ENCODE results near the gene MOCS2.
"Not testable (repeated sequence)": the region's sequence is repeated elsewhere in the genome, so short reads cannot be mapped to it uniquely, and the experiment has no call there.

MOCS2 gene, protein sequence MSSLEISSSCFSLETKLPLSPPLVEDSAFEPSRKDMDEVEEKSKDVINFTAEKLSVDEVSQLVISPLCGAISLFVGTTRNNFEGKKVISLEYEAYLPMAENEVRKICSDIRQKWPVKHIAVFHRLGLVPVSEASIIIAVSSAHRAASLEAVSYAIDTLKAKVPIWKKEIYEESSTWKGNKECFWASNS

DNA sequence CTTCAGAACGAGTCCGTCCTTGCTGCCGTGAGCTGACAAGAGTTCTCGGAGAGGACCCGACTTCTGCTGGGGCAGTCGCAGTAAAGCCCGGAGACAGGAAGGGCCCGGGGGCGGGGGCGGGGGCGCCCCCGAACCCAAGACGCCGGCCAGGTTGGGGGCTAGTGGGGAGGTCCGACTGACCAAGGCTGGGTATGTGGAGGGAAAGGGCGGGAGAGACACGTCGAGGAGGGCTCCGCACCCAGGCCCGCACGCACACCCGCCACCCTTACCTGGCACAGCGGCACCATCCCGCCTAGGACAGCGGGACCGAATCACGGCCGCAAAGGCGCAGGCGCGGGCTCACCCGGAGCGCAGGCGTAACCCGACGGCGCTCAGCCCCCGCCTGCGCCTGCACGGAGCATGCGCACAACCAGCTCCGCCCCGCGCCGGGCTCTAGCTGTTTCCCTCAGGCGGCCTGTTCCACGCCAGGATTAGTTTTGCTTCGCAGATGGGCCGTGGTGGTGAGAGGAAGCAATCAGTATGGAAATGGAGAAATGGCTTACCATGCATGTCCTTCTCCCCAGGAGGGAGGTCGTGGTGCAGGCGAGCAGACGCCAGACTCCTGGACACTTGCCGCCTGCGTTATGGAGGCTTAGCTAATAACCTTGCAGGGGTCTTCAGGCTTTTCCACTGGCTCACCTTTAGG is at the start of gene MOCS2:
Gene MOCS2, minus strand, starts transcription at position 315 of the 685 bp plus-strand sequence. CDS start 2,583 bp downstream, outside the sequence.
- DNase-seq (ENCODE audit: low read depth in 4 of 4, low spot score in 1 of 4): peak; percentile 71 to 85 (median 80)

DNA sequence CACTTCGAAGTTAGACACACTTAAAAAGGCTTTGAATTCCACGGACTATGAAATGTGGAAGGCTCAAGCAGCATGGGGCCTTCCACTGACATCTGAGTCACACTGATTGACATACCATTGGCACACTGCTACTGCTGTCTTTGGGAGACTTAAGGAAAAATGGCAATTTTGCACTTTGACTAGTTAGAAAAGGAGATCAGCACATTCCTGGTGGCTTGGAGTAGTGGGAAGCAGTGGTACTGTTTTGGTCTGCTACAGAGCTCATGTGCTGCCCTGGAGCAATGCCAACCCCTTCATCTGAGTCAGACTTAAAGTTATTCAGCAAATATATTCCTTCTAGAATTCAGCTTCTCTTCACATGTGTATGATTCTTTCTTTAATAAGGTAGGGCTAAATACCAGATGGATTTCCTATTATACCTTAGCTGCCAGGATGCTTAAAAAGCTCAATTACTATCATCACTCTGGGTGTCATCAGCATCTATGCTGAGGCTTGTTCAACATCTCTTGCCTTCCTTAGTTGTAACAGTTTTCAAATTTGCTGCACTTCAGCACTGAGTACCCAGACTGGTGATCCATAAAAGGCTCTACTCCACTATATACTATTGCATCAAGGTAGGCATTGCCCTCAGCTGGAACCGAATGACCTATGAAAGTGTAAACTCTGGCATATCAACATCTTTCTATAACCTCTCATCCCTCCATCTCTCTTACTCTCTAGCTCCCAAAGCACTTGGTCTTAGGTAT is 42.3 kb upstream of the MOCS2 start:
- no peak for DNase-seq (ENCODE audit: low read depth in 4 of 4, low spot score in 1 of 4)

DNA sequence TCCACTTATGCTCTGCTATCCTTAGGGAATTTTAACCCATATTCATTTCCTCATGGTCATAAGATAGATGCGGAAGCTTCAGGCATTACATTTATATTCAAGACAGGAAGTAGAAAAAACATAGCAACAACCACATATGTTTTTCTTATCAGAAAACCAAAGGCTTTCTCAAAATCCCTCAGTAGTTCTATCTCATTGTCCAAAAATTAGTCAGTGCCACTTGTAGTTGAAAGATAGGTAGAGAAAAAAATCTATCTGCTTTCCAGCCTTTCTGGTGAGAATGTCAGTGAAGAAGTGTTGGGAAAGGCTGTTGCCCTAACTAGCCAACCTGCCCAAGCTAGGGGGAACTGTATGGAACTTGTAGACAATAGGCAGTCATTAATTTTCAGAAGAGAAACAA is 23.5 kb upstream of the MOCS2 start:
- DNase-seq (ENCODE audit: low read depth in 4 of 4, low spot score in 1 of 4): no peak

DNA sequence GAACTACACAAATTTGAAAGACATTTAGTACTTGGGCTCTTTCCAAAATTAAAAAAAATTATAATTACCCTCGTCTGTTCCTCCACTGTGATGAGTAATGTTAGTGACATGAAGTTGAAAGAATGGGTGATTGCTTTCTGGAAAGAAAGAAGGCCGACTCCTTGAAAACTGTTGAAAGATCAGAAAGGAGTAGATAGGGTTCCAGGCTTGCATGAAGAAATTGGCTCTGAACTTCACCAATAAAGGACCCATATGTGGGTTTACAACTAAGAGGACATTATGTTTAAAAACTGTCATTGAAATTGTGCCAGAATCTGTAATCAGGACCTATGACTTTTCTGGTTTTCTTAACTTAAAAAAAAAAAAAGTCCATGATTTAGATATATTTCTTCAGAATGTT is 20.7 kb upstream of the MOCS2 start:
- DNase-seq (ENCODE audit: low read depth in 4 of 4, low spot score in 1 of 4): no peak

DNA sequence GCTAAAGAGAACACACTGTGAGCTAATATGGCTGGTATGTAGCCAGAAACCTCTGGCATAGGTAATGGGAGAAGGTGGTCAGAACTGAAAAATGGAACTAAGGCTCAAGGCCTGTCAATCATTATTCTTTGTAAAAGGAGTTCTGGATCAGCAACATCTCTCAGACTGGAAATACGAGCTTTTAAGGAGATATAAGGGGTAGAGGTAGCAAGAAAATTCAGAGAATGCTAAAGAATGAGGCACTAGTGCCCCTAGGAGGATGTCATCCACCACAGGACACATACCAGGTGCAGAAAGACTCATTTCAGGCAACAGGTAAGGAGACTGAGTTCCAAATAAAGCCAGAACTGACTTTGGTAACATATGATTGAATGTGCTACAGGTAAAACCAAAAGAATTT is 18.9 kb upstream of the MOCS2 start:
- no peak for DNase-seq (ENCODE audit: low read depth in 4 of 4, low spot score in 1 of 4)

DNA sequence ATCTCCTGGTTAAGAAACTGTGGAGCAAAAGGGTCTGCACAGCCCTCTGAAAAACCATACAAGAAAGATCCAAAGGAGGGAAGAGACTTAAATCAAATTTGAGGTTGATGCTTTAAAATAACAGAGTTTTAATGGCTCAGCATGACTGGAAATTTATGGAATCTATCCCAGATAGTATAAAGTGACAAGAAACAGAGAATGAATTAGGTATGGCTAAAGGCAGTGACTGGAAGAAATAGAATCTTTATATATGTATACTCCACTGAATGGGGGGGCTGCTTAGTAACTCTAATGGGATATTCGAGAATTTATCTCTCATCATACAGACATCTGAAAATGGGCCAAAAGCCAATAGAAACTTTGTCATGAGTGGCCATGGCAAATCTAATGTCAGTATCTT is 17.6 kb upstream of the MOCS2 start:
- no peak for DNase-seq (ENCODE audit: low read depth in 4 of 4, low spot score in 1 of 4)

DNA sequence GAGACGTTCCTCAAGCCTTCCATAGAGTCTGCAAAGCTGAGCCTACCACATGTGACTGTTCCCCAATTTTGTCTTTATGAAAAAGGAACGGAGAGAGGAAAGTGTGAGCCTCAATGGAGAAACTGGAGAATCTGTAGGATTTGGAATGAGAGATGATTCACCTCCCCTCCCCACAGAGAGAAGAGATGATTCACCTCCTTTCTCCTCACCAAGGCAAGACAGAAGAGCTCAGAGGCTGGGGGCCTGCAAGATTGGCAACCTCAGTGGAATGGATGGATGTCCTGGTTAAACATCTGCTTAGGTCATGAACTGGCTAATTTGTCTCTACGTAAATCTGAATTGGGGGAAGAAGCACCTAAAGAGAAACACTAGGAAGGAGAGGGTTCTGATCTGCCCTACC is 17.0 kb upstream of the MOCS2 start:
- DNase-seq (ENCODE audit: low read depth in 4 of 4, low spot score in 1 of 4): no peak

DNA sequence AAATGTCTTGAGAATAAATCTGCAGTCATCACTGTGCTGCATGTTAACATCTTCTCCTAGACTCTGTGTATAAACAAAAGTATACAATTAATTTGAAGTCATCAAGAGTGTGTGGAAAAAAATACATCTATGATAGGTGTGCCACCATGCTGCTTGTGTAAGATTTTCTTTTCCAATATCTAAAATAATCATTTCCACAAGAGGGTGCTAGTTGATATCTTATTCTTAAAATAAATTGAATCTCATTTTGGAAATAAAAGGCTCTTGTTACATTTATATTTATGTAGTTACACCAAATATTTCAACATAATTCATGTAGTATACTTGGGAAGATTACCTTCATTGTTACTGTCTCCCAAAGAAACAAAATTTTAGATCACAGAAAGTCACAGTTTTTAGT is 14.1 kb upstream of the MOCS2 start:
- DNase-seq (ENCODE audit: low read depth in 4 of 4, low spot score in 1 of 4): no peak

DNA sequence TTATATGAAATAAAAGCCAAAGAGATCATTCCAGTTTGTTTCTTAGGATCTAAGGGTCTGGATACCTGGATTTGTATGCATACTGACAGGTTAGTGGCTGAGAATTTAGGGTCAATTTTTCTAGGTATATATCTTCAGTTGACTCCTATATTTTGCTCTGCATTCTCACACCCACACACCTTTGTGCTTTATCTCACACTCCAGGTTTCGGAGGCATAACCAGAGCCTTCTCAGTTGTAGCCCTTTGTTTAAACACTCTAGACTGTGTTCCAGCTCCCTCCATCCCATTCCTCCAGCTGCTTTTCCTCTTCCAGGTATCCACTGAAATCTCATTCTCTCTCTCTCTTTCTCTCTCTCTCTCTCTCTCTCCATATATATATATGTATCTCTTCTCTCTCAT is 10.6 kb upstream of the MOCS2 start:
- DNase-seq (ENCODE audit: low read depth in 4 of 4, low spot score in 1 of 4): no peak

DNA sequence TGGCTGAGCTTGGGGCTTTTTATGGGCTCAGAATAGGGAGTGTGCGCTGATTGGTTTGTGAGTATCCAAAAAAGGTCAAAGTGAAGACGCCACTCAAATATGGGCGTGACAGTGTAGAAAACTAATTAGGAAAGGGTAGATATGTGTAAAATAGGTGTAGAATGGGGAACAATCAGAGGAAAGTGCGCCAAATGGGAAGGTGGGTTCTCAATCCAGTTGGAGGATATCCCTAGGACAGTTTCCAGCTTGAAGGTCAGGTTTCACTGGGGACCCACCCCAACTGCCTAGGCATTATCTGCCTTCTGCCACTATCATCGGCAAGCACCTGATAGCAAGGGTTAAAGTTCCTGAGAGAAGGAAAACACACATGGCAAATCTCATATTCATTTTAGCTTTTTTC is 9.3 kb upstream of the MOCS2 start:
- DNase-seq (ENCODE audit: low read depth in 4 of 4, low spot score in 1 of 4): no peak

DNA sequence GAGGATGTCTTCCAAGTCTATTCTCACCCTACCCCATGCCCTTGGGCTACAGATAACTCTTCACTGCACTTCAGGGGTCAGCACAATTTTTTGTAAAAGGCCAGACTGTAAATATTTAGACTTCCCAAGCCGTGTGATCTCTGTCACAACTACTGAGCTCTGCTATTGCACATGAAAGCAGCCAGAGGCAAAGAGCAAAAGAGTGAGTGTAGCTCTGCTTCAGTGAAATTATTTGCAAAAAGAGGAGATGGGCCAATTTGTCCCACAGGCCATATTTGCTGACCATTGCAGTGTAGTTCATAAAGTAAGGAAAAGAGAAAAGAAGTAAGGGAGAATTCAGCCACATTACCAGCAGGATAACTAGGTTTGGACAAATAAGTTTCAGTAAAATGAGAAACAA is 7.0 kb upstream of the MOCS2 start:
- DNase-seq (ENCODE audit: low read depth in 4 of 4, low spot score in 1 of 4): no peak

DNA sequence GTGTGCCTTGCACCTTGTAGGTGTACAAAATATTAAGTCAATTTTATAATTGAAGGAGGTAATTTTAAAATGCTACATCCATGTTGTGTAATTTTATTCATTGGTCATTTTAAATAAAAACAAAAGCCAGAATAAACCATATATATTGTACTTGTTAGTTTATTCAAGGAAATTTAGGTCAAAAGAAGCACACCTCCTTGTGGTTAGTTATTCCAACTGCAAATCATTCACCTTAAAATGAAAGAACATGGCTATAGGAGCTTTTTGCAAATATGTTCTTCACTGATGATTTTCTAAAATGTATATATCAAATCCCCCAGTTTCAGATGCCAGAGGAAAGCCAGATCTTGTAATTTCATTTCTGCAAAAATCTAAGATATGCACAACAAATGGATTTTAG is 5.4 kb upstream of the MOCS2 start:
- no peak for DNase-seq (ENCODE audit: low read depth in 4 of 4, low spot score in 1 of 4)

DNA sequence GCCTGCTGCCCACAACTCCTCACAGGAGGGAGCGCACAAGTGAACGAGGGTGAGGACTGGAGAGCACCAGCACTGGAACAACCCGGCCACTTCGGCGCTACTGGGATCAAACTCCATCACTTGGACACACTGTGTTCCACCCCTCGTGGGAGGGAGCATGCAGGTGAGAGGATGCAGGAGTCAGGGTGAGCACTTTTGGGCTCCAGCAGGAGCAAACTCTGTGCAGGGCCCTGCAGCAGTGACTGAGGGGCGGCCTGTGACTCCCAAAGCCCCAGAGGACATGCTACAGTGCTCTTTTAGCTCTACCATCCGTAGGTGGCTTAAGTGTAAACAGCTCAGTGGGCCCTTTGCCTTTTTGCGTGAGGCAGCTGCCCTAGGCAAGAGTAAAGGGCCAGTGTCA is 4.4 kb upstream of the MOCS2 start:
- no peak for DNase-seq (ENCODE audit: low read depth in 4 of 4, low spot score in 1 of 4)

DNA sequence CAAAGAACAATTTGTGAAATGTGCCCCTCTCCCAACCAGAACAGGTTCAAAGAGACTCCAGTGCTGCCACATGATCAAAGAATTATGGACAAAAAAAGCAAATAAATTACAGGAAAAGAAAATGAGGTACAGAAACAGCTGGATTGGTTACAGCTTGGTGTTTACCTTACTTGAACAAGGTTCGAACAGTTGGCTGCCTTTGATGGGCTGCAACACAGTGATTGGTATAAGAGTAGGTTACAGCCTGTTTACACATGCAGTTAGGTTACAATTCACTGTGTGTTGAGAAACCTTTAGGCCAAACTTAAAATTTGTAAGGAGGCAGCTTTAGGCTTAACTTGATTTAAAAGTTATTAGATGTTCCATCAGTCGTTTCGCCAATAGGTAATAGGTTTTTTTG is 3.4 kb upstream of the MOCS2 start:
- DNase-seq (ENCODE audit: low read depth in 4 of 4, low spot score in 1 of 4): no peak

DNA sequence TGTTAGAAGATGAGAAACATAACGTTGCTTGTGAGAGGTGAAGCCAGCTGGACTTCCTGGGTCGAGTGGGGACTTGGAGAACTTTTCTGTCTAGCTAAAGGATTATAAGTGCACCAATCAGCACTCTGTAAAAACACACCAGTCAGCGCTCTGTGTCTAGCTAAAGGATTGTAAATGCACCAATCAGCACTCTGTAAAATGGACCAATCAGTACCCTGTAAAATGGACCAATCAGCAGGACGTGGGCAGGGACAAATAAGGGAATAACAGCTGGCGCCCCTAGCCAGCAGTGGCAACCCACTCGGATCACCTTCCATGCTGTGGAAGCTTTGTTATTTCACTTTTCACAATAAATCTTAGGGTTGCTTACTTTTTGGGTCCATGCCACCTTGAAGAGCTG is 2.8 kb upstream of the MOCS2 start:
- not testable (repeated sequence) for DNase-seq (ENCODE audit: low read depth in 4 of 4, low spot score in 1 of 4)

DNA sequence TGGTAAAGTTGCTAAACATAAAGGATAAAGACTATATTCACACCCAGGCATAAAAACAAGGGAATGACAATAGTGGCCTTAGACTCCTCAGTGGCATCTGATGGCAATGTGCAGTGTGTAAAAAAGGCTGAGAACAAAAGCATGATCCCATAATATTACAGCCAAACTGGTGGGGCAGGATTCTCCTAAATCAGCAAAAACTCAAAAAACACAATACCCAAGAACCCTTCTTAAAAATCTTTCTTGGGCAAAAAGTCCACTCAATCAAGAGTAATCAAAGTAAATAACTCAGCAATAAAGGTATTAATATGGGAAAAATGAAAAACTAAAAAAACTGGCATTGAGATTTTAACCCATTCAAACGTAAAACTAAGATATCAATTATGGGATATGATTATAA is 1.6 kb upstream of the MOCS2 start:
- DNase-seq (ENCODE audit: low read depth in 4 of 4, low spot score in 1 of 4): no peak

DNA sequence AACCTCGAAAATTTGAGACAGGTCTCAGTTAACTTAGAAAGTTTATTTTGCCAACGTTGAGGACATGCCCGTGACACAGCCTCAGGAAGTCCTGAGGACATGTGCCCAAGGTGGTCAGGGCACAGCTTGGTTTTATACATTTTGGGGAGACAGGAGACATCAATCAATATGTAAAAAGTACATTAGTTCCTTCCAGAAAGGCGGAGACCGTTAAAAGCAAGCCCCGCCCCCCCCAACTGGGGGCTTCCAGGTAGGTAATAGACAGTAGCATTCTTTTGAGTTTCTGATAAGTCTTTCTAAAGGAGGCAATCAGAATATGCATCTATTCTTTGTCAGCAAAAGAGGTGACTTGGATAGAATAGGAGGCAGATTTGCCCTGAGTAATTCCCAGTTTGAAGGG is 599 bp upstream of the MOCS2 start:
- no peak for DNase-seq (ENCODE audit: low read depth in 4 of 4, low spot score in 1 of 4)

DNA sequence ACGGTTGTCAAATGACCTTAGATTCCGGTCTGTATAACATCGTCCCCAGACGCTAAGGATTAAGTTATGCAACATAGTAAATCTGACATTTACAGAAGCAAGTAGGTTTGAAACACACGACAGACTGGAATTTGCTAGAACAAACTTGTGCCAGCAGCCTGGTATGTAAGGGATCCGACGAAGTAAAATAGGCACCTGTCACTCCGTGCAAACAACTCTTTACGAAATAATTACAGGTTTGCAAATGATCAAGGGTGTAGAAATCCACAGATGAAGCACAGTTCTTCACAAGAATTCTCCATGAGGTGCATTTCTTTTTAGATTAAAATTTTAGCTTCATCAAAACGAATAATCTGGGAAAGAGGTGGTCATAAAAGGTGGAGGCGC is 508 bp downstream of the MOCS2 start:
- no peak for DNase-seq (ENCODE audit: low read depth in 4 of 4, low spot score in 1 of 4)

DNA sequence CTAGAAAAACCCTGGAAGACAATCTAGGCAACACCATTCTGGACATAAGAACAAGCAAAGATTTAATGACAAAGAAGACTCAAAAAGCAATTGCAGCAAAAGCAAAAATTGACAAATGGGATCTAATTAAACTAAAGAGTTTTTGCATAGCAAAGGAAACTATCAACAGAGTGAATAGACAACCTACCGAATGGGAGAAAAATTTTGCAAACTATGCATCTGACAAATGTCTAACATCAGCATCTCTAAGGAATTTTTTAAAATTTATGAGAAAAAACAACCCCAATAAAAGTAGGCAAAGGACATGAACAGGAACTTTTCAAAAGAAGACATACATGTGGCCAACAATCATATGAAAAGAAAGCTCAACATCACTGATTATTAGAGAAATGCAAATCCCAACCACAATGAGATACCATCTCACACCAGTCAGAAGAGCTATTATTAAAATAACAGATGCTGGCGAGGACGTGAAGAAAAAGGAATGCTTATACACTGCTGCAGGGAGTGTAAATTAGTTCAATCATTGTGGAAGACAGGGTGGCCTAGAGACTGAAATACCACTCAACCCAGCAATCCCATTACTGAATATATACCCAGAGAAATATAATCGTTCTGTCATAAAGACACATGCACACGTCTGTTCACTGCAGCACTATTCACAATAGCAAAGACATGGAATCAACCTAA is 3.8 kb downstream of the MOCS2 start:
- no peak for DNase-seq (ENCODE audit: low read depth in 4 of 4, low spot score in 1 of 4)

DNA sequence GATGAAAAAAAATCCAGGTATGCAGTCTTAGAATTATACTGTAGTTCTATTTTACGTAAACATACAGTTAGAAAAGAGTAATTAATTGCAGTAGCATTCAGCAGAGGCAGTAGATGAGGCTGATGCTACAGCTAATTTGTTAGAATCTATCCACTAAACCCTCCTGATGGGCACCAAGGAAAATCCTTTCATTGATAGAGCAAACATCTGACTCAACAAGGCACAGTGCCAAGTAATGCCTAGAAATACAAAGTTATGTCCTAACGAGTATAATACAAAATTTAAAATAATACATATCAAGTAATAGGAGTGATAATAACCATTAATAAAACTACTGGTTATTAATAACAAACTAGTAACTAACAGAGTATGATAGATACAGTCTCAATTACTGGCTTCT is 9.0 kb downstream of the MOCS2 start:
- DNase-seq (ENCODE audit: low read depth in 4 of 4, low spot score in 1 of 4): no peak

DNA sequence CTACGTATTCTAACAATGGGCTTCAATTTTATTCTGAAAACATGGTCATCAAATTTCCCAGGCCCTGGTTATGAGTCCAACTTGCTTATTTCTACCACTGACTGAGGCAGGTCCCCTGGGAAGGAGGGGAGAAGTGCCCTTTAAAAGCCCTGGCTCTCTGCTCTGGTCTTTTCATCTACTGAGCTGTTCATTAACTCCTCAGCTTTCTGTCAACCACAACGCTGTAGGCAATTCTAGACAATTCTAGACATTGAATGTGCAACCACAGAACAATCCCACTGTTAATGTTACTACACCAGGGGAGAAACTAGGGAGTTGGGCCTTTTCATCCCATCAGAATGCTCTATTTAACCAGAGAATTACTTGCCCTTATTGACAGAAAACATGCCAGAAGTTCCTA is 10.0 kb downstream of the MOCS2 start:
- DNase-seq (ENCODE audit: low read depth in 4 of 4, low spot score in 1 of 4): no peak

DNA sequence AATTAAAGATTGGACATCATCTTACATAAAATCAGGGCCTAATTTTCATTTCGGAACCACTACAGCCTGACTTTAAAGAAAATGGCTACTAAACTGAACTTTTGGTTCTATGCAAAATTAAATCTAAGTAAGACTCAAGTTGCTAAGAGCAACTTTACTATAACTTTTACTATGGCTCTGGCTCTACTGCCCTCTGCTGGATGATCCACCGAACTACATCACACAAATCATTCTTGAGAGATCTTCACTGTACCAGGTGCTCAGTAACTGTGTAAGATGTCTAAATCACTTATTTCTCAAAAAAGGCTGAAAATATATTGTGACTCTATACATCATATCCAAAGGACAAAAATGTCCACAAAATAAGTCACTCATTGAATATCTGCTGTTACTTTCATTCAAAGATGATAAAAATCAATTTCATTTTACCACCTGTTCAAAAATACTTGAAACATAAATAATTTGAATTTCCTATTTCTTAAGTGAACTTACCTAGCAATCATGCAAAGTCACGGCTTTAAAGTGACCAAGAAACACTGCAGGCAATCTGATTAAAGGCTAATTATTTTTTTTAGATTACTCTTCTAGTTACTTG is 13.5 kb downstream of the MOCS2 start:
- DNase-seq (ENCODE audit: low read depth in 4 of 4, low spot score in 1 of 4): peak; percentile 30 to 47 (median 42)

Measured in stimulated activated CD4-positive, alpha-beta T cell treated with anti-CD3 and anti-CD28 coated beads, Interleukin-1b, Interleukin-23, amount 100 ng/mL, for 24 hours (primary cell).